CD1c-positive myeloid dendritic cell (primary cell): ENCODE results near the gene AKAP6.

Experiments used
- DNase-seq: peaks from one replicate; pipeline ENCODE4 v3.0.0-alpha.2; 2016; ENCODE audit errors: extremely low spot score

The AKAP6 gene

GRCh38 chr14:32623300-32624093 lies 294.4 kb downstream of the AKAP6 start:
- DNase-seq: no peak

DNA sequence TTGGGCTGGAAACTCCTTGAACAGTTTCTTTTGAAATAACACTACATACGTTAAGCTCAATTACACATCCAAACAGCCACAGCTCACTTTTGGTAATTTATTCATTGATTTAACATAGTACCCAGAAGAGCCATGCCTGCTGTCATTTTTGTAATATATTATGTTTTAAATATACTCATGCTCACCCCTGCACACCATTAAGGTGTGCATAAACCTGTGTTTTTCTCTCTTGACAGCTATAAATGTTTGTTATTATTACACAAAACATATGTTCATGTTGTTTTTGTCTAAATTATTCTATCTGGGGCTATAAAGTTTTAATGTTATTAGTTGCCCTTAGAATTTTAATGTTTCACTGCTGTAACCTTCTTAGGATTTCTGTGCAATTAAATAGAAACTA lies 296.1 kb downstream of the AKAP6 start:
- no peak for DNase-seq

GRCh38 chr14:32627545-32628298 lies 298.6 kb downstream of the AKAP6 start:
- no peak for DNase-seq

- DNase-seq: no peak
These were observed 300.1 kb downstream of the AKAP6 start for GRCh38 chr14:32629236-32629635.

DNA sequence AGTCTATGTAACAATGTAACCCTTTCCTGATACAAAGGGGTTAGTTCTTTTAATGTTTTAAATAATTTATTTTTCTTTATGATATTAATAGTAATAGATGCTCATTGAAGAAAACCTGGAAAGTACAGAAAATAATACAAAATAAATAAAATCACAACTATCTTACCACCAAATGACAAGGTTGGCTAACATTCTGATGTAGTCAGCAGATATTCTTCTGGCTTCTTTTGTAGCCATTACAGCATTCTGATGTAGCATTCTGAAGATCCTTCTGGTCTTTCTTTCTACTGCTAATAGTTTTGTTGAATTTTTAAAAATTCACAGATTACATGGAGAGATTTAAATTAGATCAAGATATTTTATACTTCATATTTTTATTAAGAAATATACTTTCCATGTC lies 301.6 kb downstream of the AKAP6 start:
- DNase-seq: no peak

- no peak for DNase-seq
These were observed 304.2 kb downstream of the AKAP6 start for GRCh38 chr14:32633224-32633859.

DNA sequence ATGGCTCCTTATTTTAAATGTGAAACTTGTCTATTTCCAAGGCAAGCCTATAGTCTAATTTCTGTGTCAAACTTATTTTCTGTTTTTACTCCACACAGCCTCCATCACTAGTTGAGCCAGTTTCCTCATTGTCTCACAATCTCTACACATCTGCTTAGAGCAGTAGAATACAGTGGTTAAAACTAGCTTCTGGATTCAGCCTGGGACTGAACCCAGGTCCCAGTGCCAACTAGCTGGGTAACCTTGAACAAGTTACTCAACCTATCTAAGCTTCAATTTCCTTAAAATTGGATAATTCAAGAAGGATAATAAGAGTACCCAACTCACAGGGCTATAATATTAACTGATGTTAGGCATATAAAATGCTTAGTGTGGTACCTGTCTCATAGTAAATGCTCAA lies 304.8 kb downstream of the AKAP6 start:
- no peak for DNase-seq

- no peak for DNase-seq
These were observed 306.1 kb downstream of the AKAP6 start for GRCh38 chr14:32635061-32635719.

- DNase-seq: no peak
These were observed 308.5 kb downstream of the AKAP6 start for GRCh38 chr14:32637582-32637981.

DNA sequence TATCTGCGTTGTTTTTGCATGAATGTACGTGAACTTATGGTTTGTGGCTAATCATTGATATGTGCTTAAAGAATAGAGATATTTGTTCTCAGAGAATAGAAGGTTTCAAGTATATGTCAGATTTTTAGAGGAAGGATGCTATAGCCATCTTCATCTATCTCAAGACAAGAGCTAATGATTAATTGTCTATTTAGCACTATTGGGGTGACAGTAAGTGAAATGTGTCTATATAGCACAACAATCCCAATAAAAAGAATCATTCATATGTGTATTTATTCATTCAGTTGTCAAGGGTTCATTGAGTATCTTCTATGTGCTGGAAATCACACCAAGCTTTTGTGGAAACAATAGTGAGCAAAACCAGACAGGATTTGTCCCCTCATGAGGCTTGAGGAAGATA lies 310.1 kb downstream of the AKAP6 start:
- DNase-seq: no peak

DNA sequence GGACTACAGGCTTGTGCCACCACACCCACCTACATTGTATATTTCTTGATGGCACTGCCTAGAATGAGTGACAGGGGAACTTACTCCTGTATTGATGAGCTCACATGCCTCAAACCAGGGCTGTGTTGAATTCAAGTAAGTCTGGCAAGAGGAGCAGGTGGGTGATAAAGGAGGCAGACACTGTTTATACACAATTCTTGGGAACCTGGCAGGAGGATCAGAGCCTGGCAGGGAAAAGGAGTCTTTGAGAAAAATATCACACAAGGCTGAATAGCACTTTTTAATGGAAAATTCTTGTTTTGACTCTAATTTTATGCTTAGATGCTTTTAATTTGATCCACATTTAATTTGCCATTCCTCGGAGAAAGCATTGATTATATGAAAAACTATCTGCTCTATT lies 316.5 kb downstream of the AKAP6 start:
- no peak for DNase-seq

DNA sequence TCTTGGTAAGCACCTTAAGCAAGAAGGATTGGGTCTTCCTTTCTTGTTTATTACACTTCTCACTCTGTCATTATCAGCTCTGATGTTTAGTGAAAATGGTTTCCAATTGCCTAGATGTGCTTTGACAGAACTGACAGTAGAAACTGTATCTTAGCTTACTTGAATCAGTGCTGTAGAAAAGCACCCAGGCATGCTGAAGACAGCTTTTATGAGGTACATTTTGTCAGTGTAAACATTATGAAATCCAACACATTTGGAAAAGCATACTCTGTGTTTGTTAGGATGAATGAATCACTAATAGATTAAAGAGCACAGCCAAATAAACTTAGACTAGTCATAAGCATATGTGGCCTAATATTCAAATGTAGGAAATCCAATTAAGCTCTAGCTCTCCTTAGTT lies 319.3 kb downstream of the AKAP6 start:
- no peak for DNase-seq

DNA sequence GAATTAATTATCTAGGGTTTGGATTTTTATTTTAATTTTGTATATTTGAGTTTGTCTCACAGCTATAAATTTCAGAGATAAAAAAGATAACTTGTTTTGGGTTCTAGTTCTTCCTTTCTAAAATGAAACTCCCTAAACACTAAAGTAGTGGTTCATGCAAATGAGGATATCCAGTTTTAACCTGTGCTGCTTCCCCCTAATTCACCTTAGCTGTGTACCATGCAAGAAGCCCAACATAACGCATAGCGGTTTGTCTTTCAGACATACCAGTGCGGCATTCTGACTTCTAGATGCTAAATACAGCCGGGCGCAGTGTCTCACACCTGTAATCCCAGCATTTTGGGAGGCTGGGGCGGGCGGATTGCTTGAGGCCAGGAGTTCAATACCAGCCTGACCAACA lies 320.9 kb downstream of the AKAP6 start:
- no peak for DNase-seq

- DNase-seq: no peak
These were observed 321.6 kb downstream of the AKAP6 start for GRCh38 chr14:32650665-32651064.

GRCh38 chr14:32654106-32654505 lies 325.0 kb downstream of the AKAP6 start:
- no peak for DNase-seq

- peak; percentile 27 for DNase-seq
These were observed 327.5 kb downstream of the AKAP6 start for GRCh38 chr14:32656601-32657000.

DNA sequence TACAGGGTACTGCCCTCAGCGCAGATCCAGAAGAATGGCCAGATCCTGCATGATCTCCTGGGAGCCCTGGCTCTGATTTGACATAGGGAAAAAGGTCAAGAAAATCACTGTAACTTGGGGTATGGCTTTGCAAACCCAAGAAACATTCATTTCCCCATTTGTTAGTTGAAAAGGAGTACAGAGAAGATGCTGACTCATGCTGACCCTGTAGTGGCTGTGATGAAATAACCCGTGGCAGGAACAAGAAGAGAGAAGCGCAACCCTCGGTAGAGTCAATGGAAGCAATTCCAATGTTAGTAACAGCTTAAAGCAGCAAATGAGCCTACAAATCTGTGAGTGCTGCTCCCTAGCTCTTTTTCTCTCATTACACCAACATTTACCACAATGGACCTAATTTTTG lies 328.0 kb downstream of the AKAP6 start:
- peak; percentile 87 for DNase-seq

GRCh38 chr14:32661216-32661615 lies 332.1 kb downstream of the AKAP6 start:
- no peak for DNase-seq

GRCh38 chr14:32662211-32662610 lies 333.1 kb downstream of the AKAP6 start:
- DNase-seq: no peak

DNA sequence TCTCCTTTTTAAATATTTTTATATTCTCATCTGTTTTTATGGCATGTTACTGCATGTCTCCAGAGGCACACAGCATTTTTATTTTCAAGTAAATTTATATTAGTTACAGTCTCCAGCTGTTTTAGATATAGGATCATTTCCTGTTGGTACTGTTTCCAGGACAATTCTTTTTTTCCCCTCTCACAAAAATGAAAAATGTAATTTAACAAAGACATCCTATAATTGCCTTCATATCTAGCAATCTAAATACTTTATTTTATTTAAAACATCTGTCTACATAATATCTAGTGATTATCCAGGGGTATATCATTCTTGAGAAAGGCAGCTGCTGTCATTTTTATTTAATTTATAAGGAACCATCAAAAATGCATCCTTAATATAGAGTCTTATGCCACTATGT lies 337.2 kb downstream of the AKAP6 start:
- no peak for DNase-seq

DNA sequence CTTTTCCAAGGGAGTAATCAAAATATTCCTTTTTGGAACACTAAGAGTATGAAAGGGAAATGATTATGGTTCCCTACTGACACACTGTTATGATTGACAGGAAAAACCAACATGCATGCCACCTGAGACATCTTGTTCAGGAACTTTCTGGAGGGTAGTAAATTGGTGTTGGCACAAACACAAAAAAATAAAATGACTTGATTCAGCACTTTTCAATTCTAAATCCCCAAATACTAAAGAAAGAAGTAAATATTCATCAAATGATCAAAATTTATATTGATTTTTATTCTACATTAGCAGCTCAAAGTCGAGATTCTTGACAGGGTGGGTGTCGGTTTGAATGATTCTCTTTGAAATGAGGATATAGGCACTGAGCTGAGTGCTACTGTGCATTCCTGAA lies 338.2 kb downstream of the AKAP6 start:
- no peak for DNase-seq

DNA sequence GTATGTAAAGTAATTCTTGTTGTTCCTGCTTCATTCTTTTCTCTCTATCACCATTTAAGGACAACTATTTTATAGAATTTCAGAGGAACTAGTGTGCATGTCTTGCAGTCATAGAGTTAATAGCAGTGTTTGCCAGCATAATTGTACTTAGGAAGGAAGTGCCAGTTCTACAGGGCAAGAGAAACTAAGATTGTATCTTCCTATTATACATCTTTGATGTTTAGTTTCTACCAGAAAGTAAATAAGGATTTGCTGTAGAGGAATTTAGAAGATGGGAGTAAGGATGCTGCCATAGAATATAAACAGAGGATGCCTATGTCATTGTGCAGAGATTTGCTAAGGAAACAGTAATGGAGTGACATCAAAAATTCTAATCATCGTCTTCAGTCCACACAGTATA lies 338.7 kb downstream of the AKAP6 start:
- DNase-seq: no peak
